GOT3 (cell line): ENCODE data around the gene DFFB.

Experiments
- DNase-seq: peaks from one replicate; lab custom pipeline; 2025; ENCODE audit warnings: mixed read lengths; lab: John Stamatoyannopoulos, UW

Gene DFFB

GRCh38 chr1:3926956-3927355 lies 69.7 kb downstream of the DFFB start:
- DNase-seq: no peak

GRCh38 chr1:3928586-3928985 lies 71.3 kb downstream of the DFFB start:
- DNase-seq: no peak

- DNase-seq: no peak
Measured at GRCh38 chr1:3929126-3929525, 71.8 kb downstream of the DFFB start.

DNA sequence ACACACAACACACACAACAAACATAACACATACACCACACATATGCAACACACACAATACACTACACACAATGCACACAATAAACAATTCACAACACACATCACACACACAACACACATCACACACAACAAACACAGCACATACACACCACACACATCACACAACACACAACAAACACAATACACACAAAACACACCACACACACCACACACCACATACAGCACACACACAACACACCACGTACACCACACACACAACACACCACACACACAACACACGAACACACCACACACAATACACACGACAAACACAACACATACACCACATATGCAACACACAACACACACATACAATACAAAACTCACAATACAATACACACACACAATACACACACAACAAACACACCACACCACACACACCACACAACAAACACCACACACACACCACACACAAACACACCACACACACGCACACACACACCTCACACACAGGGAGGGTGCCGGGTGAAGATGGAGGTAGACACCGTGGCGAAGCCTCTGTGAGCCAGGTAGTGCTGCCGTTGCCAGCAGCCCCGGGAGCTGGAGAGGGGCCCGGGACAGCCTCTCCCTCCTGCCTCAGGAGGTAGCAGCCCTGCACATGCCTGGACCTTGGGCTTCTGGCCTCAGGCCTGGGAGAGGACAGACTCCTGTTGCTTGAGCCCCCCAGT lies 73.2 kb downstream of the DFFB start:
- no peak for DNase-seq

DNA sequence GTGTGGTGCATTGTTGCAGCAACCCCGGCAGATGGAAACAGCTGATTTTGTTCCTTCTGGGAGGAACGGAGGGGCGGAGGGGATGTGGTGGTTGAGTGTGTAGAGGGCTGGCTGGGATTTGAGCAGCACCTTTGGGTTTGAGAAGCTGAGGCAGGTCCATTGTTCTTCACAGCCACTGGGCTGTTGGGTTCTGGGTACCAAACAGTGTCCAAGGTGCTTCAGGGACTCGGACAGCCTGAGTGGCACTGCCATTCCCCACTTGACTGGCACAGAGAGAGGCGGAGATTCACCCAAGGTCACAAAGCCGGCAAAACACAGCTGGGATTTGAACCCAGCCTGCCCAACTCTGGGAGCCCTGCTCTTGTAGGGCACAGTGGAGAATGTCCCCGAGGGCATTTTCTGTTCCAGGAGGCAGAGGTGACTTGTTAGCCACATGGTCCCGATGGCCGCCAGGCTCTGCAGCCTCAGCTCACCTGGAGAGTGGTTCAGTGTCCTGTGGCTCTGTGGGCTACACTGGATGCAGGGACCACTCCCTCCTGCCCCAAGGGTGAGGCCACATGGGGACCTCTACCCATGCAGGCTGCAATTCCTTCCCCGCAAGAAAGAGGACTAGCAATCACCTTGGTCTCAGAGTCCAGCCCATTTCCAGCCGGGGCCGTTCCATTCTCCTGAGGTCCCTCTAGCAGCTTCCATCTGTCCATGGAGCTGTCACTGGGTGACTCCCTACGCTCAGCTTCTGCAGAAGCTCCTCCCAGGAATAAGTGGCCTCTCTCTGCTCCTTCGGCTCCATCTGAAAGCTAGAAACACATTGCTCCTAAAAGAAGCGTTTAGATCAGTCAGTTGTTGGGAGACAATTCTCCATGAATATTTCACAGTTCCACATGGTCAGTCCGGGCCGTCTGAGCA lies 74.0 kb downstream of the DFFB start:
- no peak for DNase-seq

- DNase-seq: no peak
Measured at GRCh38 chr1:3932156-3932919, 75.1 kb downstream of the DFFB start.
